Panc1 (cell line): ENCODE data around the gene CUX1. TPM values are rescaled to one million over a fixed set of nuclear protein-coding genes. Genes with fewer than 3 reads are reported as not detected.

Experiments used
- ATAC-seq: fragments of 200-7000 bp; cut with Tn5 transposase; 2 replicates; pipeline ENCODE4 v1.9.1; 2020; ENCODE audit warnings: mild to moderate bottlenecking, moderate library complexity
- BruUV-seq: library from RNA; stranded (reverse); fragments of 400-500 nt; replicated peaks from 2 replicates; lab custom pipeline; 2021; lab: Mats Ljungman, UMichigan
- CTCF ChIA-PET: fragments of 300-600 bp; sonication (Branson Sonifier 250); formaldehyde crosslinking; loops from one replicate; lab custom pipeline; 2022; ENCODE audit warnings: antibody characterized with exemption; lab: Charles Lee
- POLR2A ChIA-PET: fragments of 300-600 bp; sonication (Branson Sonifier 250); formaldehyde crosslinking; loops from one replicate; lab custom pipeline; 2022; ENCODE audit warnings: antibody characterized with exemption; lab: Charles Lee
- DNase-seq: peaks from one replicate; pipeline ENCODE4 v3.0.0-alpha.2; 2010; ENCODE audit warnings: low read depth, low spot score
- H3K27ac ChIP-seq: 2 replicates; pipeline ENCODE4 v1.5.1; 2011; ENCODE audit warnings: mild to moderate bottlenecking, low read length, inconsistent platforms
- H3K27me3 ChIP-seq: fragments of 200-500 bp; sonication (Bioruptor generic); 2 replicates; pipeline ENCODE4 v1.6.0; 2014; ENCODE audit warnings: low read length, inconsistent platforms; ENCODE audit not compliant: control insufficient read depth, insufficient read depth
- H3K36me3 ChIP-seq: fragments of 200-500 bp; sonication (Bioruptor generic); 2 replicates; pipeline ENCODE4 v1.5.1; 2014; ENCODE audit warnings: inconsistent platforms, mild to moderate bottlenecking, low read length, moderate library complexity; ENCODE audit not compliant: control insufficient read depth, insufficient read depth
- H3K4me1 ChIP-seq: 2 replicates; pipeline ENCODE4 v1.5.1; 2011; ENCODE audit warnings: inconsistent platforms, mild to moderate bottlenecking, low read length, moderate library complexity; ENCODE audit not compliant: control insufficient read depth, insufficient read depth
- H3K4me3 ChIP-seq, 2 experiments: 2 replicates each; pipeline ENCODE4 v1.5.1; 2011 to 2012; ENCODE audit warnings: low read depth in 2 of 2, low read length in 2 of 2, mild to moderate bottlenecking in 2 of 2, inconsistent platforms in 1 of 2, moderate library complexity in 1 of 2
- H3K9me3 ChIP-seq: fragments of 200-500 bp; sonication (Bioruptor generic); 2 replicates; pipeline ENCODE4 v1.5.1; 2014; ENCODE audit warnings: low read depth, mild to moderate bottlenecking, inconsistent platforms, low read length, moderate library complexity; ENCODE audit not compliant: control insufficient read depth, insufficient read depth
- POLR2AphosphoS5 ChIP-seq: IDR thresholded peaks from 2 replicates; pipeline ENCODE4 v1.6.1; 2012; ENCODE audit warnings: mild to moderate bottlenecking, low read depth, low read length, moderate library complexity
- SIN3A ChIP-seq: IDR thresholded peaks from 2 replicates; pipeline ENCODE4 v1.6.1; 2012; ENCODE audit warnings: low read depth, mild to moderate bottlenecking, low read length, moderate library complexity, borderline replicate concordance; ENCODE audit not compliant: insufficient read depth
- TCF7L2 ChIP-seq: IDR thresholded peaks from 2 replicates; pipeline ENCODE4 v1.6.1; 2011; ENCODE audit warnings: mild to moderate bottlenecking, low read depth, low read length, inconsistent platforms
- in situ Hi-C: cut with HindIII; loops from 2 replicates; pipeline ENCODE4 v1.10.0; 2016; ENCODE audit warnings: low sequenced_read_pairs, low pct_unique_long_range_greater_than_20kb
- intact Hi-C: fragments of 100-400 bp; cut with micrococcal nuclease; formaldehyde crosslinking; loops from one replicate; pipeline ENCODE4 v1.10.0; 2022; ENCODE audit not compliant: unreplicated experiment
- total RNA-seq: library from RNA; stranded (reverse); gene quantifications from one replicate; pipeline ENCODE4 v1.2.1, GENCODE V29; 2021; ENCODE audit not compliant: unreplicated experiment
- TF ChIP-seq, protein P1 (sequence below), 2 experiments: IDR thresholded peaks; 2 replicates each; pipeline ENCODE4 v1.6.1; 2011 to 2012; ENCODE audit warnings: low read depth in 2 of 2, control low read depth in 1 of 2, low read length in 1 of 2, mild to moderate bottlenecking in 1 of 2, moderate library complexity in 1 of 2; ENCODE audit not compliant: insufficient read depth in 1 of 2
- TF ChIP-seq, protein P2 (sequence below): fragments of 450-650 bp; IDR thresholded peaks from 2 replicates; pipeline ENCODE4 v1.5.1; 2017; ENCODE audit warnings: mild to moderate bottlenecking

CUX1 gene
- total RNA-seq, 1 experiment from 2014 or later = 50.9 TPM

- H3K4me3 ChIP-seq = no peak overlapping the region
- POLR2A ChIA-PET = no interaction called here
- H3K27me3 ChIP-seq = no peaks in the 10 kb centered on the region
- H3K4me1 ChIP-seq = no peaks in the 10 kb centered on the region
- in situ Hi-C loops (no loop called here), intact Hi-C loops (no loop called here)
- no peak overlapping the region for H3K27ac ChIP-seq
- no peaks in the 10 kb centered on the region for H3K9me3 ChIP-seq
- no TSS peak for BruUV-seq
- no peak for DNase-seq
- no peak for ATAC-seq
- CTCF ChIA-PET = no interaction called here
- TF ChIP-seq POLR2AphosphoS5 = no peak
- no peak for TF ChIP-seq SIN3A
- TF ChIP-seq, protein P1, sequence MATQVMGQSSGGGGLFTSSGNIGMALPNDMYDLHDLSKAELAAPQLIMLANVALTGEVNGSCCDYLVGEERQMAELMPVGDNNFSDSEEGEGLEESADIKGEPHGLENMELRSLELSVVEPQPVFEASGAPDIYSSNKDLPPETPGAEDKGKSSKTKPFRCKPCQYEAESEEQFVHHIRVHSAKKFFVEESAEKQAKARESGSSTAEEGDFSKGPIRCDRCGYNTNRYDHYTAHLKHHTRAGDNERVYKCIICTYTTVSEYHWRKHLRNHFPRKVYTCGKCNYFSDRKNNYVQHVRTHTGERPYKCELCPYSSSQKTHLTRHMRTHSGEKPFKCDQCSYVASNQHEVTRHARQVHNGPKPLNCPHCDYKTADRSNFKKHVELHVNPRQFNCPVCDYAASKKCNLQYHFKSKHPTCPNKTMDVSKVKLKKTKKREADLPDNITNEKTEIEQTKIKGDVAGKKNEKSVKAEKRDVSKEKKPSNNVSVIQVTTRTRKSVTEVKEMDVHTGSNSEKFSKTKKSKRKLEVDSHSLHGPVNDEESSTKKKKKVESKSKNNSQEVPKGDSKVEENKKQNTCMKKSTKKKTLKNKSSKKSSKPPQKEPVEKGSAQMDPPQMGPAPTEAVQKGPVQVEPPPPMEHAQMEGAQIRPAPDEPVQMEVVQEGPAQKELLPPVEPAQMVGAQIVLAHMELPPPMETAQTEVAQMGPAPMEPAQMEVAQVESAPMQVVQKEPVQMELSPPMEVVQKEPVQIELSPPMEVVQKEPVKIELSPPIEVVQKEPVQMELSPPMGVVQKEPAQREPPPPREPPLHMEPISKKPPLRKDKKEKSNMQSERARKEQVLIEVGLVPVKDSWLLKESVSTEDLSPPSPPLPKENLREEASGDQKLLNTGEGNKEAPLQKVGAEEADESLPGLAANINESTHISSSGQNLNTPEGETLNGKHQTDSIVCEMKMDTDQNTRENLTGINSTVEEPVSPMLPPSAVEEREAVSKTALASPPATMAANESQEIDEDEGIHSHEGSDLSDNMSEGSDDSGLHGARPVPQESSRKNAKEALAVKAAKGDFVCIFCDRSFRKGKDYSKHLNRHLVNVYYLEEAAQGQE (IDR thresholded peaks at IDR 0.05; ENCODE audit: insufficient read depth in 1 of 2, low read depth in 2 of 2, low read length in 1 of 2) = no peak
- TF ChIP-seq, protein P2, sequence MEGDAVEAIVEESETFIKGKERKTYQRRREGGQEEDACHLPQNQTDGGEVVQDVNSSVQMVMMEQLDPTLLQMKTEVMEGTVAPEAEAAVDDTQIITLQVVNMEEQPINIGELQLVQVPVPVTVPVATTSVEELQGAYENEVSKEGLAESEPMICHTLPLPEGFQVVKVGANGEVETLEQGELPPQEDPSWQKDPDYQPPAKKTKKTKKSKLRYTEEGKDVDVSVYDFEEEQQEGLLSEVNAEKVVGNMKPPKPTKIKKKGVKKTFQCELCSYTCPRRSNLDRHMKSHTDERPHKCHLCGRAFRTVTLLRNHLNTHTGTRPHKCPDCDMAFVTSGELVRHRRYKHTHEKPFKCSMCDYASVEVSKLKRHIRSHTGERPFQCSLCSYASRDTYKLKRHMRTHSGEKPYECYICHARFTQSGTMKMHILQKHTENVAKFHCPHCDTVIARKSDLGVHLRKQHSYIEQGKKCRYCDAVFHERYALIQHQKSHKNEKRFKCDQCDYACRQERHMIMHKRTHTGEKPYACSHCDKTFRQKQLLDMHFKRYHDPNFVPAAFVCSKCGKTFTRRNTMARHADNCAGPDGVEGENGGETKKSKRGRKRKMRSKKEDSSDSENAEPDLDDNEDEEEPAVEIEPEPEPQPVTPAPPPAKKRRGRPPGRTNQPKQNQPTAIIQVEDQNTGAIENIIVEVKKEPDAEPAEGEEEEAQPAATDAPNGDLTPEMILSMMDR = no peak
- TF ChIP-seq TCF7L2 = no peak
- H3K36me3 ChIP-seq = no peaks in the 10 kb centered on the region
Measured at GRCh38 chr7:102167254-102167653, 349.8 kb downstream of the CUX1 start.

GRCh38 chr7:102169651-102170392 lies 352.4 kb downstream of the CUX1 start:
- ATAC-seq (no peak), DNase-seq (no peak)
- H3K4me3 ChIP-seq = no peak overlapping the region
- intact Hi-C loops (no loop called here), in situ Hi-C loops (no loop called here)
- no peaks in the 10 kb centered on the region for H3K27me3 ChIP-seq
- no peak overlapping the region for H3K27ac ChIP-seq
- CTCF ChIA-PET = no interaction called here
- no TSS peak for BruUV-seq
- H3K36me3 ChIP-seq = no peaks in the 10 kb centered on the region
- no peaks in the 10 kb centered on the region for H3K9me3 ChIP-seq
- POLR2A ChIA-PET = interaction anchor here (0.6 kb wide), 1 partner anchor 61 kb away, joined by 4 read pairs; no protein-coding TSS in a partner anchor
- H3K4me1 ChIP-seq = no peaks in the 10 kb centered on the region
- no peak for TF ChIP-seq SIN3A
- TF ChIP-seq, protein P1 (IDR thresholded peaks at IDR 0.05; ENCODE audit: insufficient read depth in 1 of 2, low read depth in 2 of 2, low read length in 1 of 2) = no peak
